Measurements from ENCODE around the gene RNASE11.

DNA sequence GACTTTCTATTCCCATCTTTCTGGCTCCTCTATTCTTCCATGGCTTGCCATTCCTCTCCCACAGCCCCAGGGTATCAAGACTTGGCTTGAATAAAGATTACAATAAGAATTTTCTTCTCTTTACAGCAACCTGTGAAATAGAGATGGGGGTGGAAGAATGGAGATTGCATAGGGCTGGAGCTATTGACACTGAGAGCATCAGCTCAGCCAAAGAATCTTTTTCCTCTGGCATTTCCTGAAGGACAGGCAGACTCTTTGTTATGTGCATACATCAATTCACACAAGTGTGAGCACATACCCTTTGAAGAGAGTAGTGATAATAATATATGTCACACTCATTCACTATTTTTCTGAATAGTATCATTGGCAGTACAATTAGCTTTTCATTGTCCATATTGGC lies 4.7 kb downstream of the RNASE11 start:
- TF ChIP-seq CTCF (conservative IDR thresholded peaks at IDR 0.05; ENCODE audit: low read depth, low read length): no peak
- TF ChIP-seq, protein P1, sequence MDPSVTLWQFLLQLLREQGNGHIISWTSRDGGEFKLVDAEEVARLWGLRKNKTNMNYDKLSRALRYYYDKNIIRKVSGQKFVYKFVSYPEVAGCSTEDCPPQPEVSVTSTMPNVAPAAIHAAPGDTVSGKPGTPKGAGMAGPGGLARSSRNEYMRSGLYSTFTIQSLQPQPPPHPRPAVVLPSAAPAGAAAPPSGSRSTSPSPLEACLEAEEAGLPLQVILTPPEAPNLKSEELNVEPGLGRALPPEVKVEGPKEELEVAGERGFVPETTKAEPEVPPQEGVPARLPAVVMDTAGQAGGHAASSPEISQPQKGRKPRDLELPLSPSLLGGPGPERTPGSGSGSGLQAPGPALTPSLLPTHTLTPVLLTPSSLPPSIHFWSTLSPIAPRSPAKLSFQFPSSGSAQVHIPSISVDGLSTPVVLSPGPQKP (IDR thresholded peaks at IDR 0.05; ENCODE audit: borderline replicate concordance, low read depth, low read length): no peak
- TF ChIP-seq POLR2A (IDR thresholded peaks at IDR 0.05; ENCODE audit: low read depth, low read length): no peak
- no peak for TF ChIP-seq RAD21 (IDR thresholded peaks at IDR 0.05; ENCODE audit: low read length)
- no peak for TF ChIP-seq RFX5 (IDR thresholded peaks at IDR 0.05; ENCODE audit: low read depth, low read length)
- TF ChIP-seq MAFK (IDR thresholded peaks at IDR 0.05; ENCODE audit: low read depth, low read length): no peak
- TF ChIP-seq, protein P2, sequence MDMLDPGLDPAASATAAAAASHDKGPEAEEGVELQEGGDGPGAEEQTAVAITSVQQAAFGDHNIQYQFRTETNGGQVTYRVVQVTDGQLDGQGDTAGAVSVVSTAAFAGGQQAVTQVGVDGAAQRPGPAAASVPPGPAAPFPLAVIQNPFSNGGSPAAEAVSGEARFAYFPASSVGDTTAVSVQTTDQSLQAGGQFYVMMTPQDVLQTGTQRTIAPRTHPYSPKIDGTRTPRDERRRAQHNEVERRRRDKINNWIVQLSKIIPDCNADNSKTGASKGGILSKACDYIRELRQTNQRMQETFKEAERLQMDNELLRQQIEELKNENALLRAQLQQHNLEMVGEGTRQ (IDR thresholded peaks at IDR 0.05; ENCODE audit: low read depth, low read length): no peak
- TF ChIP-seq RCOR1 (IDR thresholded peaks at IDR 0.05; ENCODE audit: insufficient replicate concordance, low read length): no peak
- TF ChIP-seq FOS (IDR thresholded peaks at IDR 0.05; ENCODE audit: low read depth, low read length): no peak
- no peak for TF ChIP-seq MXI1 (IDR thresholded peaks at IDR 0.05; ENCODE audit: borderline replicate concordance, low read depth, low read length)
- TF ChIP-seq NFE2L2 (IDR thresholded peaks at IDR 0.05; ENCODE audit: low read depth, low read length): no peak
- no peak for TF ChIP-seq CEBPB (IDR thresholded peaks at IDR 0.05; ENCODE audit: low read depth, low read length)

Data from IMR-90 (cell line).